ENCODE measurements around the gene PTK6.

Gene PTK6

GRCh38 chr20:63579017-63579694, 42.0 kb upstream of the PTK6 start:
- DNase-seq (ENCODE audit: low read depth): no peak
- no peak for TF ChIP-seq CTCF (IDR thresholded peaks at IDR 0.05; ENCODE audit: control insufficient read depth, insufficient read depth, low read depth, low read length, missing control alignments)
- H3K4me3 ChIP-seq (ENCODE audit: control insufficient read depth, low read depth, low read length): no peak overlapping the region

DNA sequence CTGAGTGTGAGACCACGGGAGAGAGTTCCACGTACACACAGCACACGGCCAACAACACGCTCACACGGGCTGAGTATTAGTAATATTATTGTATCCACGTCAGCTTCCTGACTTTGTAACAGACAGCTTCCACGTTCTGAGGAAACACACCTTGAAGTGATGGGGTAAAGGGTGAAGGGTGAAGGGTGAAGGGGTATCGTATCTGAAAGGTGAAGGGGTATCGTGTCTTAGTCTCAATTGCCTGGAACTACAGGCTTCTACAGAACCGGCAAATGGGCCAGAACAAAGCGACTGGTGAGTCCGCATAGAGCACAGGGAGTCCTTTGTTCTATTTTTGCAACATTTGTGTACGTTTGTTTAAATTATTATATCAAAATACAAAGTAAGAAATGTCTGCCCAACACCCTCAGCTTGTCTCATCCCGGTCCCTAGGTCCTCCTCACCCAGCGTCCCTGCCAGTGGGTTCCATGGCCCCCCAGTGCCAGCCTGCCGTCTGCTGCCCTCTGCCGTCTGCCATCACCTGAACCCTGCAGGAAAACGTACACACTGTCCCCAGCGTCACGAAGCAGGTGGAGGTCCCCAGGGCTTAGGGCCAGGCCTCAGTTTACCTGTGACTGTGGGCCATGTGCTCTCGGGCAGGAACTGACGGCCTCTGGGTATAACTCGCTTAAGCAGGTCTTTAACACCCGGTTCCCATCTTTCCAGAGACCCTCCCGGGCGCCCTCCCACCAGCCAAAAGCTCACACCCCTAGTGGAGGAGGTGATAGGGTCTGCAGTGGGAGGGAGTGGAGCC, 41.2 kb upstream of the PTK6 start:
- TF ChIP-seq CTCF (IDR thresholded peaks at IDR 0.05; ENCODE audit: control insufficient read depth, insufficient read depth, low read depth, low read length, missing control alignments): no peak
- no peak overlapping the region for H3K4me3 ChIP-seq (ENCODE audit: control insufficient read depth, low read depth, low read length)
- DNase-seq (ENCODE audit: low read depth): no peak

- H3K4me3 ChIP-seq (ENCODE audit: control insufficient read depth, low read depth, low read length): no peak overlapping the region
- no peak for TF ChIP-seq CTCF (IDR thresholded peaks at IDR 0.05; ENCODE audit: control insufficient read depth, insufficient read depth, low read depth, low read length, missing control alignments)
- no peak for DNase-seq (ENCODE audit: low read depth)
Observed at GRCh38 chr20:63577317-63577894, 40.2 kb upstream of the PTK6 start.

DNA sequence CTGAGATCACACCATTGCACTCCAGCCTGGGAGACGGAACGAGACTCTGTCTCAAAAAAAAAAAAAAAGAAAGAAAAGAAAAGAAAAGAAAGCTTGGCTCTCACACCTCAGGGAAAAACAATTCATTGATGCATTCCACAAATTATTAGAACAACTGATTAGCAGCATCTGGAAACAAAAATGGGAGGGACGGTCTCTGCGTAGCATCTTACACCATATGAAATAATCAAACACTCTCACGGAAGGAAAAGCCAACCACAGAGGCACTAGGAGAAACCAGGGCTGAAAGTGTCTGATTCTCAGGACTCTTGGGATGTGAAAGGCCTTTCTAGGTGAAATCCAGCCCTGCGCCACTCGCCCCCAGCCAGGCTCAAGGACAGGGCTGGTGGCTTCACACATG, 39.1 kb upstream of the PTK6 start:
- no peak for DNase-seq (ENCODE audit: low read depth)
- H3K4me3 ChIP-seq (ENCODE audit: control insufficient read depth, low read depth, low read length): no peak overlapping the region
- TF ChIP-seq CTCF (IDR thresholded peaks at IDR 0.05; ENCODE audit: control insufficient read depth, insufficient read depth, low read depth, low read length, missing control alignments): no peak

DNA sequence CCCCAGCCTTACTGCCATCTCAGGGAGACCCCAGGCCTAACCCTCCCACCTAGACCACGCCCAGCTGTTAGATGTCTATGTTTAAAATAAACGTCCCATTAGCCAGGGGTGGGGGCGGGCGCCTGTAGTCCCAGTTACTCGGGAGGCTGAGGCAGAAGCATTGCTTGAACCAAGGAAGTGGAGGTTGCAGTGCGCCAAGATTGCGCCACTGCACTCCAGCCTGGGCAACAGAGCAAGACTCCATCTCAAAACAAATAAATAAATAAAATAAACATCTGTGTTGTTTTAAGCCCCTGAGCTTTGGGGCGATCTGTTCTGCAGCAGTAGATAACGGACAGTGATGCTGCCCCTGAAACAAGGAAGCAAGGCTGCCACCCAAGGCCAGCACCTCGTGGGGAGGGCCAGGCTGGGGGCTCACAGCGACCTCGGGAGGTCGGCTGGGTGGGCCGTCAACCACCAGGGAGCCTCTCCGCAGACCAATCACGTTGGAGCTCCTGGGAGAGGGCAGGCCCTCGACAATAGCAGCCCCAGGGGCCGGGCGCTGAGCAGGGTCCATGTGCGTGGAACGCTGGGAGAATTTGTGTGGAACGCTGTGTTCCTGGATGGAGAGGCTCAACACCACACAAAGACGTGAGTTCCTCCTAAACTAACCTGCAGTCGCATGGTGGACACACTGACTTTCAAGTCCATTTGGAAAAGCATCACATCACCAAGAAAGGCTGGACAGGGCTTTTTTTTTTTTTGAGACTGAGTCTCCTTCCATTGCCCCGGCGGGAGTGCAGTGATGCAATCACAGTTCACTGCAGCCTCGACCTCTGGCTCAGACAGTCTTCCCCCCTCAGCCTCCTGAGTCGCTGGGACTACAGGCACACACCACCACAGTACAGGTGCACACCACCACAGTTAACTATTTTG, 37.9 kb upstream of the PTK6 start:
- no peak for TF ChIP-seq CTCF (IDR thresholded peaks at IDR 0.05; ENCODE audit: control insufficient read depth, insufficient read depth, low read depth, low read length, missing control alignments)

More for the DNA sequence above, 37.9 kb upstream of the PTK6 start:
- no peak for DNase-seq (ENCODE audit: low read depth)
- no peak overlapping the region for H3K4me3 ChIP-seq (ENCODE audit: control insufficient read depth, low read depth, low read length)
